Fibroblast of lung (primary cell): ENCODE data around the gene CDHR2. TPM values are rescaled to one million over a fixed set of nuclear protein-coding genes. Genes with fewer than 3 reads are reported as not detected.

Experiments used
- DNase-seq, 2 donors: peaks; one replicate each; pipeline versions ENCODE4 v3.0.0 to v3.0.0-alpha.2; 2010; ENCODE audit warnings: low read depth in 2 of 2
- H2AFZ ChIP-seq: 2 replicates; pipeline ENCODE4 v1.5.1; 2012; ENCODE audit warnings: low read length, control low read depth, inconsistent platforms
- H3K27ac ChIP-seq: 2 replicates; pipeline ENCODE4 v1.5.1; 2011; ENCODE audit warnings: low read length, control low read depth; ENCODE audit not compliant: insufficient read depth
- H3K27me3 ChIP-seq: 2 replicates; pipeline ENCODE4 v1.5.1; 2011; ENCODE audit warnings: mild to moderate bottlenecking, low read length; ENCODE audit not compliant: control insufficient read depth, insufficient read depth
- H3K36me3 ChIP-seq: 2 replicates; pipeline ENCODE4 v1.5.1; 2011; ENCODE audit warnings: low read length; ENCODE audit not compliant: control insufficient read depth, insufficient read depth
- H3K4me1 ChIP-seq: 2 replicates; pipeline ENCODE4 v1.5.1; 2011; ENCODE audit warnings: low read length; ENCODE audit not compliant: control insufficient read depth, insufficient read depth; ENCODE audit errors: extremely low read depth
- H3K4me2 ChIP-seq: 2 replicates; pipeline ENCODE4 v1.5.1; 2011; ENCODE audit warnings: low read length, control low read depth; ENCODE audit not compliant: insufficient read depth; ENCODE audit errors: extremely low read depth
- H3K4me3 ChIP-seq, 4 experiments: fragments of 200-600 bp in 1 of 4; sonication (generic) in 1 of 4; replicated peaks in 1 of 4; 2 replicates each; pipeline ENCODE4 v1.5.1; 2011 to 2016; ENCODE audit warnings: low read length in 4 of 4, low read depth in 3 of 4, mild to moderate bottlenecking in 3 of 4, control low read depth in 2 of 4, inconsistent platforms in 1 of 4, mixed read lengths in 1 of 4; ENCODE audit not compliant: insufficient read depth in 1 of 4; ENCODE audit errors: control extremely low read depth in 1 of 4
- H3K79me2 ChIP-seq: 2 replicates; pipeline ENCODE4 v1.5.1; 2012; ENCODE audit warnings: mild to moderate bottlenecking, low read length, inconsistent platforms; ENCODE audit not compliant: control insufficient read depth, insufficient read depth
- H3K9ac ChIP-seq: 2 replicates; pipeline ENCODE4 v1.5.1; 2011; ENCODE audit warnings: mild to moderate bottlenecking, low read length, control low read depth; ENCODE audit not compliant: insufficient read depth
- H3K9me3 ChIP-seq: 2 replicates; pipeline ENCODE4 v1.5.1; 2012; ENCODE audit warnings: low read depth, low read length; ENCODE audit not compliant: control insufficient read depth, insufficient read depth
- H4K20me1 ChIP-seq: 2 replicates; pipeline ENCODE4 v1.5.1; 2011; ENCODE audit warnings: low read length; ENCODE audit not compliant: control insufficient read depth, insufficient read depth; ENCODE audit errors: extremely low read depth
- CTCF ChIP-seq, 2 donors: IDR thresholded peaks in 1 of 2; conservative IDR thresholded peaks in 1 of 2; 1 replicate in 1 of 2; 2 replicates in 1 of 2; pipeline ENCODE4 v1.5.1; 2011 to 2012; ENCODE audit warnings: low read length in 2 of 2, control low read depth in 1 of 2, inconsistent platforms in 1 of 2, low read depth in 1 of 2, mild to moderate bottlenecking in 1 of 2
- EZH2 ChIP-seq: IDR thresholded peaks from 2 replicates; pipeline ENCODE4 v1.5.1; 2012; ENCODE audit warnings: low read length, control low read depth, mild to moderate bottlenecking; ENCODE audit errors: missing control alignments
- polyA plus RNA-seq, 2 donors: library from polyadenylated mRNA; depleted of rRNA in 1 of 2; stranded (reverse) in 1 of 2; unstranded in 1 of 2; fragments of >200 nt; gene quantifications; 2 replicates each; pipeline ENCODE4 v1.2.1, GENCODE V29; 2011 to 2012; ENCODE audit warnings: missing spikeins in 1 of 2
- total RNA-seq: library from RNA; depleted of rRNA; stranded (reverse); fragments of >200 nt; gene quantifications from 2 replicates; pipeline ENCODE4 v1.2.1, GENCODE V29; 2014

Gene CDHR2
- total and polyA plus RNA-seq, 2 donors (not counting 1 experiment from before 2014, with no cell fraction given), result under 0.01 TPM; not detected in 1

- no peak for DNase-seq
- Histone ChIP-seq H3K36me3 (peaks cover 9% of the 10 kb centered on the region), H2AFZ (no peak overlapping the region), H3K27me3 (no peaks in the 10 kb centered on the region), H3K79me2 (no peaks in the 10 kb centered on the region), H3K4me2 (no peak overlapping the region), H3K9me3 (no peaks in the 10 kb centered on the region), H3K27ac (no peak overlapping the region), H3K4me3 (no peak overlapping the region), H4K20me1 (no peaks in the 10 kb centered on the region), H3K4me1 (no peaks in the 10 kb centered on the region), H3K9ac (no peak overlapping the region)
- no peak for TF ChIP-seq CTCF (conservative IDR thresholded peaks at IDR 0.05 in 1 of 2, IDR thresholded peaks at IDR 0.05 in 1 of 2; ENCODE audit: low read depth in 1 of 2, low read length in 2 of 2)
- TF ChIP-seq EZH2, result no peak
Observed at GRCh38 chr5:176528301-176528700, 20.8 kb upstream of the CDHR2 start.

GRCh38 chr5:176528761-176529115 lies 20.4 kb upstream of the CDHR2 start:
- Histone ChIP-seq H3K4me2 (no peak overlapping the region), H3K27me3 (no peaks in the 10 kb centered on the region), H2AFZ (no peak overlapping the region), H3K27ac (no peak overlapping the region), H3K79me2 (no peaks in the 10 kb centered on the region), H3K4me3 (no peak overlapping the region), H3K36me3 (peaks cover 9% of the 10 kb centered on the region), H3K9me3 (no peaks in the 10 kb centered on the region), H3K4me1 (no peaks in the 10 kb centered on the region), H3K9ac (no peak overlapping the region), H4K20me1 (no peaks in the 10 kb centered on the region)
- DNase-seq, result no peak
- TF ChIP-seq EZH2 (no peak), CTCF (conservative IDR thresholded peaks at IDR 0.05 in 1 of 2, IDR thresholded peaks at IDR 0.05 in 1 of 2; ENCODE audit: low read depth in 1 of 2, low read length in 2 of 2) (no peak)

GRCh38 chr5:176529116-176529740 lies 19.9 kb upstream of the CDHR2 start:
- H3K9me3 ChIP-seq, result no peaks in the 10 kb centered on the region
- no peak for DNase-seq
- peaks cover 3% of the 10 kb centered on the region for H3K4me1 ChIP-seq
- no peaks in the 10 kb centered on the region for H4K20me1 ChIP-seq
- H3K27me3 ChIP-seq, result no peaks in the 10 kb centered on the region
- TF ChIP-seq CTCF (conservative IDR thresholded peaks at IDR 0.05 in 1 of 2, IDR thresholded peaks at IDR 0.05 in 1 of 2; ENCODE audit: low read depth in 1 of 2, low read length in 2 of 2) (no peak), EZH2 (no peak)
- no peak overlapping the region for H3K27ac ChIP-seq
- no peak overlapping the region for H3K4me3 ChIP-seq
- H2AFZ ChIP-seq, result no peak overlapping the region
- H3K79me2 ChIP-seq, result no peaks in the 10 kb centered on the region
- H3K36me3 ChIP-seq, result peaks cover 9% of the 10 kb centered on the region
- no peak overlapping the region for H3K9ac ChIP-seq
- H3K4me2 ChIP-seq, result no peak overlapping the region
